Endodermal cell (in vitro differentiated cells): ENCODE measurements around the gene SLC11A1. TPM values are rescaled to one million over a fixed set of nuclear protein-coding genes. Genes with fewer than 3 reads are reported as not detected.
A peak's percentile ranks its signal among the peaks of the same experiment; 100 is the strongest.

Source experiments
- DNase-seq: peaks from one replicate; pipeline ENCODE4 v3.0.0-alpha.2; 2017
- H3K27ac ChIP-seq: 2 replicates; pipeline ENCODE4 v1.5.1; 2013; ENCODE audit warnings: mild to moderate bottlenecking, low read depth, low read length, moderate library complexity
- H3K27me3 ChIP-seq: 2 replicates; pipeline ENCODE4 v1.6.1; 2013; ENCODE audit warnings: mild to moderate bottlenecking, low read length, moderate library complexity; ENCODE audit not compliant: insufficient read depth, control insufficient read depth, poor library complexity, severe bottlenecking
- H3K36me3 ChIP-seq: 2 replicates; pipeline ENCODE4 v1.7.0; 2013; ENCODE audit warnings: mild to moderate bottlenecking, low read length, moderate library complexity; ENCODE audit not compliant: control insufficient read depth, insufficient read depth
- H3K4me1 ChIP-seq: one replicate; pipeline ENCODE4 v1.7.0; 2013; ENCODE audit warnings: low read length; ENCODE audit not compliant: control insufficient read depth, insufficient read depth
- H3K4me3 ChIP-seq: 2 replicates; pipeline ENCODE4 v1.5.1; 2013; ENCODE audit warnings: mild to moderate bottlenecking, low read length, moderate library complexity
- H3K9ac ChIP-seq: 2 replicates; pipeline ENCODE4 v1.6.1; 2013; ENCODE audit warnings: mild to moderate bottlenecking, low read length, moderate library complexity; ENCODE audit not compliant: poor library complexity, severe bottlenecking; ENCODE audit errors: extremely low read depth
- H3K9me3 ChIP-seq: 2 replicates; pipeline ENCODE4 v1.6.1; 2013; ENCODE audit warnings: mild to moderate bottlenecking, low read length, moderate library complexity; ENCODE audit not compliant: control insufficient read depth
- H3K27ac Mint-ChIP-seq: 2 replicates; pipeline ENCODE4 v1.8.0; 2020; ENCODE audit warnings: mixed read lengths
- H3K27me3 Mint-ChIP-seq: 2 replicates; pipeline ENCODE4 v1.8.0; 2021; ENCODE audit warnings: mild to moderate bottlenecking, mixed read lengths; ENCODE audit not compliant: insufficient read depth
- H3K36me3 Mint-ChIP-seq: 2 replicates; pipeline ENCODE4 v1.8.0; 2020; ENCODE audit warnings: low read depth, mixed read lengths
- H3K4me1 Mint-ChIP-seq: 2 replicates; pipeline ENCODE4 v1.8.0; 2020; ENCODE audit warnings: mixed read lengths
- H3K4me3 Mint-ChIP-seq: 2 replicates; pipeline ENCODE4 v1.8.0; 2020; ENCODE audit warnings: mild to moderate bottlenecking, moderate library complexity, mixed read lengths
- H3K9me3 Mint-ChIP-seq: 2 replicates; pipeline ENCODE4 v1.8.0; 2020; ENCODE audit warnings: mild to moderate bottlenecking, mixed read lengths
- CTCF ChIP-seq: fragments of 200-600 bp; sonication (generic); conservative IDR thresholded peaks from 2 replicates; pipeline ENCODE4 v1.5.0; 2021; ENCODE audit warnings: antibody characterized with exemption, mild to moderate bottlenecking
- WGBS, 2 experiments: methylation state at CpG; one replicate each; pipeline versions ENCODE4 v1.1.5 to v1.1.7; 2013; ENCODE audit warnings: missing lambda C conversion rate in 2 of 2, mixed read lengths in 1 of 2; ENCODE audit not compliant: insufficient coverage in 1 of 2, insufficient read length in 1 of 2; 5-methylcytosine and 5-hydroxymethylcytosine counted together
- total RNA-seq, 2 donors: library from RNA; stranded (reverse); fragmentation: NEBNext Ultra II Directional in 1 of 2; extraction: Animal tissue kit (Norgen Biotek cat#: 25700) in 1 of 2; gene quantifications; 2 replicates in 1 of 2; 3 replicates in 1 of 2; pipeline ENCODE4 v1.2.1, GENCODE V29; 2021

SLC11A1 gene
- total RNA-seq, 2 donors from 2014 or later, result 0.09 TPM; not detected in 1

DNA sequence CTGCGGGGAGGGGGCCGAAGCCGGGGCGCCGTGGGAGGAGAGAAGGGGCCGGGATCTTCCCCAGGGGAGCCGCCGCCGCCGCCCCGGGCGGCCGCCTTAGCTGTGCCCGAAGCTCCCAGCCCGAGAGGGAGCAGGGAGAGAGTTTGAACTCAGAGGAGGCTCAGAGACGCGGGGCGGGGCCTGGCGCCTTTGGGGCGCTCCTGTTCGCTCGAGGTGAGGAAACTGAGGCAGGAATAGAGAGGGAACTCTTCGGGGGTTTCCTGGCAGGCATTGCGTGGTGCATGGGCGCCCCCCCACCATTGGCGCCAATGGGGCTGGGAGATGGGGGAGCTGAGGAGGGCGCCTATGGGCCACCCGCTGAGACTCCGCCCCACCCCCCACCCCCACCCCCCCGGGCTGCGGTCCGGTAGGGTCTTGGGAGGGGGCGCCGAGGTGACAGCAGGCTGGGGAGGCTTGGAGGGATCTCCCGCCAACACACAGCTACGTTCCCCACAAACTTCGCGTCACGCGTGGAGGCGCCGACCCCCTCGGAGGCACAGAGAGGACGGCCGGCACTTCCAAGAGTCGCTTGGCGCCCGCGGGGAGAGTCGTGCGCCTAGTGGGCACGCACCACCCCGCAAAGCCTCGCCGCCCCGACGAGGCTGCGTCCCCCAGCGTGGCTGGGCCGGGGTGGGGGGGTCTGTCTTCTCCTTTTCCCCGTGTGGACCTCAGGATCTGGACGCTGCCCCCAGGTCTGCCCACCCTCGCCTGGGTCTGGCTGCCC is 18.3 kb downstream of the SLC11A1 start:
- Histone ChIP-seq H3K4me3 (peak overlapping the region; percentile 77), H3K9ac (peak overlapping the region; percentile 69), H3K27ac (no peak overlapping the region), H3K27me3 (no peaks in the 10 kb centered on the region), H3K9me3 (no peaks in the 10 kb centered on the region), H3K4me1 (no peaks in the 10 kb centered on the region), H3K36me3 (peaks cover 33% of the 10 kb centered on the region)
- Mint-ChIP-seq H3K4me1 (peaks cover 21% of the 10 kb centered on the region), H3K27ac (peak overlapping the region; percentile 97), H3K4me3 (peak overlapping the region; percentile 88), H3K27me3 (peaks cover 16% of the 10 kb centered on the region), H3K9me3 (no peaks in the 10 kb centered on the region), H3K36me3 (peaks cover 20% of the 10 kb centered on the region)
- no peak for TF ChIP-seq CTCF
- 0 to 1% methylated on average over 2 to 54 of the region's 63 CpGs for WGBS, 2 experiments
- peak; percentile 84 for DNase-seq

DNA sequence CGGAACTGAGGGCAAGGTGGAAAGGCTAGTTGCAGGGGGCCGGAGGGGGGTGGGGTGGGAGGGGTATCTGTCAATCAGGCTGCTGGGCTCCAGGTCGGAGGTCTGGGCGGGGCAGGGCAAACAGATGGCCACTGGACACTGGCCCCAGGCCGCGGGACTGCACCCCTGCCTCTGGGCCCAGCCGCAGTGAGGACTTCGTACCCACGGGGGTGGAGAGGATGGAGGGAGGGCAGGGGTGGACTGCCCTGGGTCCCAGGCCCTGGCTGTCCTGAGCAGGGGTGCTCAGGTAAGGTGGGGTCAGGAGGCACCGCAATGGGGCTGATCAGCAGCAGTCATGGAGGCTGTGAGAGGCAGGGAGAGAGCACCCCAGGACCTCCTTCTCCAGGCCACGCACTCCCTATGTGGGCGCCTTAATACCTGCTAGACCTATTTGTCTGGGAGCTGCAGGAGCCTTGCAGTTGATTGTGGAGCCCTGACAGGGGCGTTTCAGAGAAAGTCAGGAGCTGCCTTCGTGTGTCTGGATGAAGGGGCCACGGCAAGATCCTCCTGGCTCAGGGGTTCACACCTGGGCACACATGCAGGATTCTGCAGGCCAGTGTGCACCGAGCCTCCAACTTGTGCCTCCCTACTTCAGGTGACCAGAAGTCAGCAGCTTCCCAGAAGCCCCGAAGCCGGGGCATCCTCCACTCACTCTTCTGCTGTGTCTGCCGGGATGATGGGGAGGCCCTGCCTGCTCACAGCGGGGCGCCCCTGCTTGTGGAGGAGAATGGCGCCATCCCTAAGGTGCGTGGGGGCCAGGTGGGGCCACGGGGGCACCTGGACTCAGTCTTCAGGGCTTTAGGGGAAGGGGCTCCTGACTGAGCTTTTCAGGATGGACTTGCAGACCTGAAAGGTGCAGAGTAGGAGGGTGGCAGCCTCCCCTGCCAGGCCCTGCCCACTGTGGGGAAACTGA is 19.1 kb downstream of the SLC11A1 start:
- Mint-ChIP-seq H3K36me3 (peaks cover 20% of the 10 kb centered on the region), H3K27me3 (peaks cover 16% of the 10 kb centered on the region), H3K4me1 (peaks cover 26% of the 10 kb centered on the region), H3K27ac (no peak overlapping the region), H3K4me3 (peak overlapping the region; percentile 88), H3K9me3 (no peaks in the 10 kb centered on the region)
- no peaks in the 10 kb centered on the region for H3K27me3 ChIP-seq
- no peaks in the 10 kb centered on the region for H3K9me3 ChIP-seq
- WGBS, 2 experiments, result 62 to 75% methylated on average over 6 to 22 of the region's 24 CpGs
- H3K27ac ChIP-seq, result no peak overlapping the region
- DNase-seq, result peak; percentile 77
- H3K9ac ChIP-seq, result no peak overlapping the region
- H3K36me3 ChIP-seq, result peaks cover 33% of the 10 kb centered on the region
- peak overlapping the region; percentile 77 for H3K4me3 ChIP-seq
- TF ChIP-seq CTCF, result no peak
- peaks cover 4% of the 10 kb centered on the region for H3K4me1 ChIP-seq

- Histone ChIP-seq H3K4me3 (no peak overlapping the region), H3K9ac (no peak overlapping the region), H3K4me1 (peaks cover 6% of the 10 kb centered on the region), H3K27me3 (no peaks in the 10 kb centered on the region), H3K36me3 (peaks cover 33% of the 10 kb centered on the region), H3K27ac (no peak overlapping the region), H3K9me3 (no peaks in the 10 kb centered on the region)
- DNase-seq, result no peak
- peak overlapping the region; percentile 88 for H3K4me3 Mint-ChIP-seq
- TF ChIP-seq CTCF, result no peak
- no peaks in the 10 kb centered on the region for H3K9me3 Mint-ChIP-seq
- H3K27me3 Mint-ChIP-seq, result peaks cover 13% of the 10 kb centered on the region
- H3K4me1 Mint-ChIP-seq, result peaks cover 25% of the 10 kb centered on the region
- H3K36me3 Mint-ChIP-seq, result peaks cover 20% of the 10 kb centered on the region
- 92 to 100% methylated on average over 3 to 9 of the region's 9 CpGs for WGBS, 2 experiments
- H3K27ac Mint-ChIP-seq, result no peak overlapping the region
Measured at GRCh38 chr2:218401890-218402289, 19.8 kb downstream of the SLC11A1 start.
